Measurements from ENCODE around the gene KSR1. TPM values are rescaled to one million over a fixed set of nuclear protein-coding genes. Genes with fewer than 3 reads are reported as not detected.

KSR1 gene
- total RNA-seq, 4 donors from 2014 or later = 17.7 to 77.0 (median 34.6) TPM

DNA sequence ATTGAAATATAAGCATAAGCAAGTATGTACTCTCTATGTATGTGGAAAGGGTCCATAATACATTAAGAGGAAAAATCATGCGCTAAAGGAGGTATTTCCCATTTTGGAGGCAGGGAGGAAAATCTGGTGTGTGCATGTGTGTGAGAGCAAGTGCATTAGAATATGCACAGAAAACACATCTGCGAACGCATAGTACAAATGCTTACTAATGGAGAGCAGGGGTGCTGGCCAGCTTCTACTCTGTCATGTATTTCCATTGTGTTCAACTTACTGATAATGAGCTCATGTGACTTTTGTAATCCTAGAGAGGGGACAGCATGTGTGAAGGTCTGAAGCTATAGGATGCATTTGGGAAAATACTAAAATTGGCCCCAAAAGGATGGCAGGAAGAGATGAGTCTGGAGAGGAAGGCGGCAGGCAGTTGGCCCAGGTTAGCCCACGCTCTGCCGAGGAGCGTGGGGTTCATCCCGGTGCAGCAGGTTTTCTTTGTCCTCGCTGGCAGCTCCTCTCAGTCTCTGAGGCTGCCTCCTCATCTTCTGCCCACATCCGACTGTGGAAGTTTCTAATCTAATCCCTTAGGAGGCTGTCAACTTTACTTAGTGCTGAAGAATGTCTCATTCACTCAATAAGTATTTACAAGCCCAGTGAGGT is 17.8 kb upstream of the KSR1 start:
- no peaks in the 10 kb centered on the region for H3K4me1 ChIP-seq
- DNase-seq = no peak
- no peaks in the 10 kb centered on the region for H3K9me3 ChIP-seq
- TF ChIP-seq, protein P1, sequence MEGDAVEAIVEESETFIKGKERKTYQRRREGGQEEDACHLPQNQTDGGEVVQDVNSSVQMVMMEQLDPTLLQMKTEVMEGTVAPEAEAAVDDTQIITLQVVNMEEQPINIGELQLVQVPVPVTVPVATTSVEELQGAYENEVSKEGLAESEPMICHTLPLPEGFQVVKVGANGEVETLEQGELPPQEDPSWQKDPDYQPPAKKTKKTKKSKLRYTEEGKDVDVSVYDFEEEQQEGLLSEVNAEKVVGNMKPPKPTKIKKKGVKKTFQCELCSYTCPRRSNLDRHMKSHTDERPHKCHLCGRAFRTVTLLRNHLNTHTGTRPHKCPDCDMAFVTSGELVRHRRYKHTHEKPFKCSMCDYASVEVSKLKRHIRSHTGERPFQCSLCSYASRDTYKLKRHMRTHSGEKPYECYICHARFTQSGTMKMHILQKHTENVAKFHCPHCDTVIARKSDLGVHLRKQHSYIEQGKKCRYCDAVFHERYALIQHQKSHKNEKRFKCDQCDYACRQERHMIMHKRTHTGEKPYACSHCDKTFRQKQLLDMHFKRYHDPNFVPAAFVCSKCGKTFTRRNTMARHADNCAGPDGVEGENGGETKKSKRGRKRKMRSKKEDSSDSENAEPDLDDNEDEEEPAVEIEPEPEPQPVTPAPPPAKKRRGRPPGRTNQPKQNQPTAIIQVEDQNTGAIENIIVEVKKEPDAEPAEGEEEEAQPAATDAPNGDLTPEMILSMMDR (IDR thresholded peaks at IDR 0.05) = no peak
- TF ChIP-seq POLR2A (IDR thresholded peaks at IDR 0.05) = no peak
- no peaks in the 10 kb centered on the region for H3K27me3 ChIP-seq
- no peaks in the 10 kb centered on the region for H3K36me3 ChIP-seq
- H3K27ac ChIP-seq = no peak overlapping the region
- intact Hi-C loops (cut with DNase I; ENCODE audit: low total_unique reads) = no loop called here
- H3K4me3 ChIP-seq = no peak overlapping the region

- DNase-seq = no peak
- Histone ChIP-seq H3K9me3 (no peaks in the 10 kb centered on the region), H3K4me1 (no peaks in the 10 kb centered on the region), H3K27me3 (no peaks in the 10 kb centered on the region), H3K27ac (no peak overlapping the region), H3K4me3 (no peak overlapping the region), H3K36me3 (no peaks in the 10 kb centered on the region)
- intact Hi-C loops (cut with DNase I; ENCODE audit: low total_unique reads) = no loop called here
- no peak for TF ChIP-seq POLR2A (IDR thresholded peaks at IDR 0.05)
- TF ChIP-seq, protein P1 (IDR thresholded peaks at IDR 0.05) = no peak
Measured at GRCh38 chr17:27439342-27439741, 16.9 kb upstream of the KSR1 start.

DNA sequence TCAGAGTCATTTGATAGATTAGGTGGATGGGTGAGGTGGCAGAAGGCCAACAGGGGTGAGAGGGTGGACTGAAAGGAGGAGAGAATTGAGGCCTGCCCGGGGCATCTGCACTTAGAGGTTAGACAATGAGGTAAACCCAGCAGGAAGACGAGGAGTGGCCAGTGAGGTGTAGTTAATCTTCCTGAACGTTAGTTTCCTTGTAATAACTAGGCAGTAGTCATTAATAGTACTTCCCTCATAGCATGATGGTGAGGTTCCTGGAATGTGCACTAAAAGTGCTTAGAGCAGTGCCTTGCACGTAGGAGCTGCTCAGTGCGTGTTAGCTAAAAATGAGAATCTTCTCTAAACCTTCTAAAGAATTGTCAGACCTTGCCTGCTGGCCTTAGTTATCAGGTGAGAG is 13.5 kb upstream of the KSR1 start:
- Histone ChIP-seq H3K9me3 (no peaks in the 10 kb centered on the region), H3K4me3 (no peak overlapping the region), H3K36me3 (no peaks in the 10 kb centered on the region), H3K27me3 (no peaks in the 10 kb centered on the region), H3K4me1 (no peaks in the 10 kb centered on the region), H3K27ac (no peak overlapping the region)
- DNase-seq = no peak
- intact Hi-C loops (cut with DNase I; ENCODE audit: low total_unique reads) = no loop called here
- TF ChIP-seq, protein P1 (IDR thresholded peaks at IDR 0.05) = no peak
- no peak for TF ChIP-seq POLR2A (IDR thresholded peaks at IDR 0.05)

DNA sequence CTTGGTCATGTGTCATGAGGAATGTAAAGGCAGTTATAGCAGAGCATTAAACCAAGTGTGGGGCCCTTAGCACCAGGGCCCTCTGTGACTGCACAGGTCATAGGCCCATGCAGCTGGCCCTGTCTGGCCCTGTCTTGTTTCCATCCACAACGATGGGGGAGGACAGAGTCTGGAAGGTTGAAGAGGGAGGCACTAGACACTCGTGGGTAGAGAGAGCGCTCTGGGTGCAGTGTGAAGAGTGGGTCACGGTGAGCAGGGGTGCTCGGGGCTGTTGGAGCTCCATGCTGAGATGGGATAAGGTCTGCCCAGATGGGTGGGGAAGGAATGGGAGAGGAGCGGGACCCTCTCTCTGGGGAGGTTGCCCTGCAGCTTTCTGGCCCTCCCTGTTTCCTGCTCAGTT is 12.8 kb upstream of the KSR1 start:
- intact Hi-C loops (cut with DNase I; ENCODE audit: low total_unique reads) = no loop called here
- Histone ChIP-seq H3K36me3 (no peaks in the 10 kb centered on the region), H3K9me3 (no peaks in the 10 kb centered on the region), H3K4me1 (no peaks in the 10 kb centered on the region), H3K4me3 (no peak overlapping the region), H3K27me3 (no peaks in the 10 kb centered on the region), H3K27ac (no peak overlapping the region)
- DNase-seq = no peak
- TF ChIP-seq, protein P1 (IDR thresholded peaks at IDR 0.05) = no peak
- no peak for TF ChIP-seq POLR2A (IDR thresholded peaks at IDR 0.05)

DNA sequence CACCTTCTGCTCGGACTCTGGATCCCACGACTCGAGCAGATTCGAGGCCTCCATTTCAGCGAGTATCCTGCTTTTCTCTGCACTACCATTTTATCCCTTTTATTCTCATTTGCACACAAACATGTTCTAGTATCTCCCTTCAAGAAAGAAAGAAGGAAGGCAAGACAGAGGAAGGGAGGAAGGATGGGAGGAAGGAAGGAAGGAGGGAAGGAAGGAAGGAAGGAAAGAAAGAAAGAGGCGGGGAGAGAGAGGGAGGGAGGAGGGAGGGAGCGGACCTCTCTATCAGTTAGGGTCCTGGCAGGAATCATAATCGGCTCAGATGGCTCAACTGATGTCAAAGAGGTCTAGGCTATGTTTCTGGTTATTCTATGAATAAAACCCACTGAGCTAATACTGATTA is 10.3 kb upstream of the KSR1 start:
- Histone ChIP-seq H3K9me3 (no peaks in the 10 kb centered on the region), H3K4me1 (no peaks in the 10 kb centered on the region), H3K27me3 (no peaks in the 10 kb centered on the region), H3K4me3 (no peak overlapping the region), H3K27ac (no peak overlapping the region), H3K36me3 (no peaks in the 10 kb centered on the region)
- intact Hi-C loops (cut with DNase I; ENCODE audit: low total_unique reads) = no loop called here
- TF ChIP-seq, protein P1 (IDR thresholded peaks at IDR 0.05) = no peak
- TF ChIP-seq POLR2A (IDR thresholded peaks at IDR 0.05) = no peak
- DNase-seq = no peak

Data from uterus (tissue), 4 donors.